ENCODE measurements around the gene BLTP1. TPM values are rescaled to one million over a fixed set of nuclear protein-coding genes. Genes with fewer than 3 reads are reported as not detected.

The BLTP1 gene
- total RNA-seq, 1 donor from 2014 or later = 35.1 TPM

DNA sequence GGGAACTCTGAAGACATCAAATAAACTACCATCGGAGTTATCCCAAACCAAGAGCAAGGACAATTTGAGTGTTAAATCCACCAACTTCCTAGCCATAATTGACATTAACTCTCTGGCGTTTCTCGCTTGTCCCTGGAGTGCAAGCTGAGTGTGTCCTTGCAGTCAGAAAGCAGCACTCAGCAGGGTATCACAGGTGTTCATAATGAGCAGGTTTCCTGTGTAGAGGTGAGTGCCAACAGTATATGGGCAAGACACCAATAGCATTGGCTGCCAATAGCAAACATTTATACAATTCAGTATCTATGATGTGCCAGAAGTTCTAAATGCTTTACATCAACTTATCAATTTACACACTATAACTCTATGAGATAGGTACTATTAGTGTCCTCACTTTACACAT lies 11.2 kb downstream of the BLTP1 start:
- TF ChIP-seq EZH2 (IDR thresholded peaks at IDR 0.05; ENCODE audit: insufficient read depth, low read length) = no peak
- TF ChIP-seq, protein P1, sequence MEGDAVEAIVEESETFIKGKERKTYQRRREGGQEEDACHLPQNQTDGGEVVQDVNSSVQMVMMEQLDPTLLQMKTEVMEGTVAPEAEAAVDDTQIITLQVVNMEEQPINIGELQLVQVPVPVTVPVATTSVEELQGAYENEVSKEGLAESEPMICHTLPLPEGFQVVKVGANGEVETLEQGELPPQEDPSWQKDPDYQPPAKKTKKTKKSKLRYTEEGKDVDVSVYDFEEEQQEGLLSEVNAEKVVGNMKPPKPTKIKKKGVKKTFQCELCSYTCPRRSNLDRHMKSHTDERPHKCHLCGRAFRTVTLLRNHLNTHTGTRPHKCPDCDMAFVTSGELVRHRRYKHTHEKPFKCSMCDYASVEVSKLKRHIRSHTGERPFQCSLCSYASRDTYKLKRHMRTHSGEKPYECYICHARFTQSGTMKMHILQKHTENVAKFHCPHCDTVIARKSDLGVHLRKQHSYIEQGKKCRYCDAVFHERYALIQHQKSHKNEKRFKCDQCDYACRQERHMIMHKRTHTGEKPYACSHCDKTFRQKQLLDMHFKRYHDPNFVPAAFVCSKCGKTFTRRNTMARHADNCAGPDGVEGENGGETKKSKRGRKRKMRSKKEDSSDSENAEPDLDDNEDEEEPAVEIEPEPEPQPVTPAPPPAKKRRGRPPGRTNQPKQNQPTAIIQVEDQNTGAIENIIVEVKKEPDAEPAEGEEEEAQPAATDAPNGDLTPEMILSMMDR (IDR thresholded peaks at IDR 0.05; ENCODE audit: insufficient read depth, low read depth, low read length) = no peak
- no peaks in the 10 kb centered on the region for H3K4me1 ChIP-seq (ENCODE audit: insufficient read depth, low read length)
- Mint-ChIP-seq H3K36me3 (ENCODE audit: low read depth, unreplicated experiment) (no peaks in the 10 kb centered on the region), H3K4me1 (ENCODE audit: low read depth, unreplicated experiment) (no peaks in the 10 kb centered on the region), H3K27me3 (ENCODE audit: low read depth, unreplicated experiment) (no peaks in the 10 kb centered on the region), H3K27ac (ENCODE audit: unreplicated experiment) (no peak overlapping the region), H3K9me3 (ENCODE audit: unreplicated experiment) (no peaks in the 10 kb centered on the region), H3K4me3 (ENCODE audit: unreplicated experiment) (no peak overlapping the region)
- H3K27ac ChIP-seq (ENCODE audit: low read depth, low read length) = no peak overlapping the region
- H3K4me3 ChIP-seq (ENCODE audit: insufficient read depth, low read depth, low read length) = no peak overlapping the region
- H3K4me2 ChIP-seq (ENCODE audit: low read length) = no peak overlapping the region
- DNase-seq (ENCODE audit: low read depth) = no peak
- H3K9ac ChIP-seq (ENCODE audit: low read length) = no peak overlapping the region
- H4K20me1 ChIP-seq (ENCODE audit: insufficient read depth, low read length) = peaks cover 30% of the 10 kb centered on the region
- H3K9me3 ChIP-seq (ENCODE audit: insufficient read depth, low read depth, low read length) = no peaks in the 10 kb centered on the region
- no peak overlapping the region for H2AFZ ChIP-seq (ENCODE audit: low read depth, low read length)
- H3K36me3 ChIP-seq (ENCODE audit: insufficient read depth, low read length) = peaks cover 2% of the 10 kb centered on the region
- H3K27me3 ChIP-seq (ENCODE audit: insufficient read depth, low read length) = no peaks in the 10 kb centered on the region
- FAIRE-seq = no peak
- H3K79me2 ChIP-seq (ENCODE audit: insufficient read depth, low read length) = peaks cover 64% of the 10 kb centered on the region

DNA sequence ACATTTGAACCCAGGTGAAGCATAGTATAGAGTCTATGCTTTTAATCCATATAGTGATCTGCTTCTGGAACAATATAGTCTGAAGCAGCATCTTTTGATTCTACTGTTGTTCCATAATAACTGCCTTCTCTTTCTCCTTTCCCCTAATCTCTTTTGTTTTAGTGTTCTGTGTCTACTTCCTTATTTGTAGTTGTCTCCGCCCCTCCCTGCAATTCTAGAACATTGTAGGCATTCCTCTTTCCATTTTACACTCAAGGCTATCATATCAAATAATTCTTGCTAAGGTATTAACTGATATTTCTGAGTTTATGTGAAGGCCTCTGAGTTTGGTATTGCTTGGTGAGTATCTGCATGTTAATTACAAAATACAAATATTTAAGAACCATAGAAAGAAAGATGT lies 11.6 kb downstream of the BLTP1 start:
- Mint-ChIP-seq H3K9me3 (ENCODE audit: unreplicated experiment) (no peaks in the 10 kb centered on the region), H3K4me3 (ENCODE audit: unreplicated experiment) (no peak overlapping the region), H3K36me3 (ENCODE audit: low read depth, unreplicated experiment) (no peaks in the 10 kb centered on the region), H3K27me3 (ENCODE audit: low read depth, unreplicated experiment) (no peaks in the 10 kb centered on the region), H3K27ac (ENCODE audit: unreplicated experiment) (no peak overlapping the region), H3K4me1 (ENCODE audit: low read depth, unreplicated experiment) (no peaks in the 10 kb centered on the region)
- Histone ChIP-seq H4K20me1 (ENCODE audit: insufficient read depth, low read length) (peaks cover 30% of the 10 kb centered on the region), H3K36me3 (ENCODE audit: insufficient read depth, low read length) (peaks cover 2% of the 10 kb centered on the region), H2AFZ (ENCODE audit: low read depth, low read length) (no peak overlapping the region), H3K9ac (ENCODE audit: low read length) (no peak overlapping the region), H3K4me2 (ENCODE audit: low read length) (no peak overlapping the region), H3K9me3 (ENCODE audit: insufficient read depth, low read depth, low read length) (no peaks in the 10 kb centered on the region), H3K27ac (ENCODE audit: low read depth, low read length) (no peak overlapping the region), H3K79me2 (ENCODE audit: insufficient read depth, low read length) (peaks cover 65% of the 10 kb centered on the region), H3K4me1 (ENCODE audit: insufficient read depth, low read length) (no peaks in the 10 kb centered on the region), H3K27me3 (ENCODE audit: insufficient read depth, low read length) (no peaks in the 10 kb centered on the region), H3K4me3 (ENCODE audit: insufficient read depth, low read depth, low read length) (no peak overlapping the region)
- no peak for TF ChIP-seq EZH2 (IDR thresholded peaks at IDR 0.05; ENCODE audit: insufficient read depth, low read length)
- TF ChIP-seq, protein P1 (IDR thresholded peaks at IDR 0.05; ENCODE audit: insufficient read depth, low read depth, low read length) = no peak
- DNase-seq (ENCODE audit: low read depth) = no peak
- FAIRE-seq = no peak

DNA sequence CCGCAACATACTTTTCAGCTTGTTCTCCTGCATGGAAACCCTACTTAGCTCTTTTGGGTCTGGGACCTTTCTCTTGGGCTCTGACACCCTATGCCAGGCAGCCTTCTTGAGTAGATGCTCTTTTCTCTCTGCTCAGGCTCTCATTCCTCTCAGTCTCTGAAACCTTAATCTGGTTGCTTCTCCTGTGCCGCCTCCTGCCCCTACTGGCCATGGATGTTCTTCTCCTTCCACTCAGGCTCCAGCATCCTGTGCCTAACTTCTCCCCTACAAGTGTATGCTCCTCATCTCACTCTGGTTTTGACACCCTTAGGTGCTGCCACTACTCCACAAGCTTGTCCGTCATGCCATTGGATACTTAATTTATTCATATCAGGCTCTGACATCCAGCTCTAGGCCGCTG lies 15.2 kb downstream of the BLTP1 start:
- no peaks in the 10 kb centered on the region for H3K36me3 ChIP-seq (ENCODE audit: insufficient read depth, low read length)
- Mint-ChIP-seq H3K27ac (ENCODE audit: unreplicated experiment) (no peak overlapping the region), H3K27me3 (ENCODE audit: low read depth, unreplicated experiment) (no peaks in the 10 kb centered on the region), H3K4me3 (ENCODE audit: unreplicated experiment) (no peak overlapping the region), H3K4me1 (ENCODE audit: low read depth, unreplicated experiment) (no peaks in the 10 kb centered on the region), H3K36me3 (ENCODE audit: low read depth, unreplicated experiment) (no peaks in the 10 kb centered on the region), H3K9me3 (ENCODE audit: unreplicated experiment) (no peaks in the 10 kb centered on the region)
- DNase-seq (ENCODE audit: low read depth) = no peak
- FAIRE-seq = no peak
- no peak overlapping the region for H3K9ac ChIP-seq (ENCODE audit: low read length)
- no peak overlapping the region for H3K4me3 ChIP-seq (ENCODE audit: insufficient read depth, low read depth, low read length)
- H3K9me3 ChIP-seq (ENCODE audit: insufficient read depth, low read depth, low read length) = no peaks in the 10 kb centered on the region
- TF ChIP-seq, protein P1 (IDR thresholded peaks at IDR 0.05; ENCODE audit: insufficient read depth, low read depth, low read length) = no peak
- no peak for TF ChIP-seq EZH2 (IDR thresholded peaks at IDR 0.05; ENCODE audit: insufficient read depth, low read length)
- no peak overlapping the region for H3K4me2 ChIP-seq (ENCODE audit: low read length)
- H3K27me3 ChIP-seq (ENCODE audit: insufficient read depth, low read length) = no peaks in the 10 kb centered on the region
- no peaks in the 10 kb centered on the region for H3K4me1 ChIP-seq (ENCODE audit: insufficient read depth, low read length)
- H3K27ac ChIP-seq (ENCODE audit: low read depth, low read length) = no peak overlapping the region
- H3K79me2 ChIP-seq (ENCODE audit: insufficient read depth, low read length) = peaks cover 42% of the 10 kb centered on the region
- H4K20me1 ChIP-seq (ENCODE audit: insufficient read depth, low read length) = peaks cover 24% of the 10 kb centered on the region
- no peak overlapping the region for H2AFZ ChIP-seq (ENCODE audit: low read depth, low read length)
